ENCODE measurements around the gene PDE6A. TPM values are rescaled to one million over a fixed set of nuclear protein-coding genes. Genes with fewer than 3 reads are reported as not detected.
A peak's percentile ranks its signal among the peaks of the same experiment; 100 is the strongest.

The PDE6A gene
- total RNA-seq, 1 experiment from 2014 or later: 2.6 TPM

GRCh38 chr5:149954798-149955197, 10.2 kb upstream of the PDE6A start:
- peaks cover 30% of the 10 kb centered on the region for H3K4me1 ChIP-seq
- BruUV-seq (replicated peaks): no TSS peak
- CTCF ChIA-PET: no interaction called here
- POLR2A ChIA-PET: no interaction called here
- intact Hi-C loops (cut with micrococcal nuclease; ENCODE audit: unreplicated experiment): no loop called here
- TF ChIP-seq, protein P1, sequence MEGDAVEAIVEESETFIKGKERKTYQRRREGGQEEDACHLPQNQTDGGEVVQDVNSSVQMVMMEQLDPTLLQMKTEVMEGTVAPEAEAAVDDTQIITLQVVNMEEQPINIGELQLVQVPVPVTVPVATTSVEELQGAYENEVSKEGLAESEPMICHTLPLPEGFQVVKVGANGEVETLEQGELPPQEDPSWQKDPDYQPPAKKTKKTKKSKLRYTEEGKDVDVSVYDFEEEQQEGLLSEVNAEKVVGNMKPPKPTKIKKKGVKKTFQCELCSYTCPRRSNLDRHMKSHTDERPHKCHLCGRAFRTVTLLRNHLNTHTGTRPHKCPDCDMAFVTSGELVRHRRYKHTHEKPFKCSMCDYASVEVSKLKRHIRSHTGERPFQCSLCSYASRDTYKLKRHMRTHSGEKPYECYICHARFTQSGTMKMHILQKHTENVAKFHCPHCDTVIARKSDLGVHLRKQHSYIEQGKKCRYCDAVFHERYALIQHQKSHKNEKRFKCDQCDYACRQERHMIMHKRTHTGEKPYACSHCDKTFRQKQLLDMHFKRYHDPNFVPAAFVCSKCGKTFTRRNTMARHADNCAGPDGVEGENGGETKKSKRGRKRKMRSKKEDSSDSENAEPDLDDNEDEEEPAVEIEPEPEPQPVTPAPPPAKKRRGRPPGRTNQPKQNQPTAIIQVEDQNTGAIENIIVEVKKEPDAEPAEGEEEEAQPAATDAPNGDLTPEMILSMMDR (IDR thresholded peaks at IDR 0.05; ENCODE audit: insufficient read depth in 1 of 2, low read depth in 1 of 2, low read length in 1 of 2, severe bottlenecking in 1 of 2, unreplicated experiment in 1 of 2): no peak
- Mint-ChIP-seq H3K9me3 (ENCODE audit: unreplicated experiment) (no peaks in the 10 kb centered on the region), H3K27ac (ENCODE audit: unreplicated experiment) (no peak overlapping the region), H3K27me3 (ENCODE audit: insufficient read depth, unreplicated experiment) (no peaks in the 10 kb centered on the region), H3K4me1 (ENCODE audit: low read depth, unreplicated experiment) (peaks cover 8% of the 10 kb centered on the region), H3K4me3 (ENCODE audit: unreplicated experiment) (no peak overlapping the region), H3K36me3 (ENCODE audit: insufficient read depth, unreplicated experiment) (peaks cover 6% of the 10 kb centered on the region)
- H3K4me3 ChIP-seq (ENCODE audit: low read depth, low read length): no peak overlapping the region
- no peaks in the 10 kb centered on the region for H3K27me3 ChIP-seq (replicated peaks; ENCODE audit: control insufficient read depth, insufficient read depth, low read length)
- DNase-seq: no peak
- no peaks in the 10 kb centered on the region for H3K9me3 ChIP-seq
- H3K36me3 ChIP-seq (ENCODE audit: control insufficient read depth, insufficient read depth, low read length): no peaks in the 10 kb centered on the region; the same call in 1 of the 2 replicates

DNA sequence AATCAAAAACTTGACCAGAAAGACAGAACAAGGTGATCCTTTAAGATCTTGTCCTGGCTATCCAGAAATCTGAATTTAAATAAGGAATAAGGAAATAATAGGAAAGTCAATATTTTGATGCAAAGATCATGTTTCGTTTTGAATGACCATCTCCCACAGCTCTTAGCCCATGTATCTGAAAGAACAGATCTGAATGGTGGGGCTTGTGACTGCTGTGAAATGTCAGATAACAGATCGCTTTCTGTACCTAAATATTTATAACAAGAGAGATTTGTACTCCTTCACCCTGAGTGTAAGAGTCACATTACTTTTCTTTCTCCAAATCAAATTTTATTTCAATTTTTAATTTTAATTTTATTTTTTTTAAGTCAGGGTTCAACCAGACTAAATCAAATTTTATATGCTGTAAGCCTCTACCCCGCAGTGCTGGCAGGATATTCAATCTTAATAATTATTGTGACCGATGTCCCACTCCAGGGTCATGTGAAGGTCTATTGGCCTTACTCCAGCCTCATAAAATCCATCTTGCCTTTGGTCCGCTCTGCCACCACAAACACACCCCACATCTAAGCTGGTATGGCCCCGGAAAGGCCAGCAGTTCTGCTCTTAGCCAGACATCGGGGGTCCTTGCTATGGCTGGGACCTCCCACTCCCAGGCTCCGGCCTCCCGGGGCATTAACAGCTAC, 9.0 kb upstream of the PDE6A start:
- H3K9me3 Mint-ChIP-seq (ENCODE audit: unreplicated experiment): no peaks in the 10 kb centered on the region
- no peak overlapping the region for H3K4me3 Mint-ChIP-seq (ENCODE audit: unreplicated experiment)
- H3K27me3 Mint-ChIP-seq (ENCODE audit: insufficient read depth, unreplicated experiment): no peaks in the 10 kb centered on the region
- H3K4me1 ChIP-seq: peaks cover 18% of the 10 kb centered on the region
- peaks cover 2% of the 10 kb centered on the region for H3K4me1 Mint-ChIP-seq (ENCODE audit: low read depth, unreplicated experiment)
- no peak for DNase-seq
- CTCF ChIA-PET: interaction anchor here (0.6 kb wide), 1 partner anchor 120 kb away, joined by 3 read pairs; no protein-coding TSS in a partner anchor
- no peaks in the 10 kb centered on the region for H3K9me3 ChIP-seq
- H3K36me3 ChIP-seq (ENCODE audit: control insufficient read depth, insufficient read depth, low read length): no peaks in the 10 kb centered on the region; the same call in 1 of the 2 replicates
- no TSS peak for BruUV-seq (replicated peaks)
- intact Hi-C loops (cut with micrococcal nuclease; ENCODE audit: unreplicated experiment): no loop called here
- no peak overlapping the region for H3K27ac Mint-ChIP-seq (ENCODE audit: unreplicated experiment)
- H3K36me3 Mint-ChIP-seq (ENCODE audit: insufficient read depth, unreplicated experiment): no peaks in the 10 kb centered on the region
- TF ChIP-seq, protein P1 (IDR thresholded peaks at IDR 0.05; ENCODE audit: insufficient read depth in 1 of 2, low read depth in 1 of 2, low read length in 1 of 2, severe bottlenecking in 1 of 2, unreplicated experiment in 1 of 2): no peak
- POLR2A ChIA-PET: no interaction called here
- no peaks in the 10 kb centered on the region for H3K27me3 ChIP-seq (replicated peaks; ENCODE audit: control insufficient read depth, insufficient read depth, low read length)
- no peak overlapping the region for H3K4me3 ChIP-seq (ENCODE audit: low read depth, low read length)

- Mint-ChIP-seq H3K36me3 (ENCODE audit: insufficient read depth, unreplicated experiment) (no peaks in the 10 kb centered on the region), H3K27me3 (ENCODE audit: insufficient read depth, unreplicated experiment) (no peaks in the 10 kb centered on the region), H3K27ac (ENCODE audit: unreplicated experiment) (peak overlapping the region; percentile 11), H3K4me1 (ENCODE audit: low read depth, unreplicated experiment) (peaks cover 12% of the 10 kb centered on the region), H3K9me3 (ENCODE audit: unreplicated experiment) (no peaks in the 10 kb centered on the region), H3K4me3 (ENCODE audit: unreplicated experiment) (no peak overlapping the region)
- H3K9me3 ChIP-seq: no peaks in the 10 kb centered on the region
- H3K27me3 ChIP-seq (replicated peaks; ENCODE audit: control insufficient read depth, insufficient read depth, low read length): no peaks in the 10 kb centered on the region
- ChIA-PET POLR2A (interaction anchor here (1.9 kb wide), 1 partner anchor 9 kb away, joined by 9 read pairs; the partner anchor contains the start of gene SLC26A2), CTCF (interaction anchor here (1.2 to 1.9 kb wide), 3 partner anchors 8 to 11 kb away, joined by 3 to 7 read pairs (median 5); partner anchors contain the start of gene SLC26A2)
- DNase-seq: peak in 1 of 2 experiments; percentile 20
- intact Hi-C loops (cut with micrococcal nuclease; ENCODE audit: unreplicated experiment): no loop called here
- H3K4me1 ChIP-seq: peaks cover 14% of the 10 kb centered on the region
- TF ChIP-seq, protein P1 (IDR thresholded peaks at IDR 0.05; ENCODE audit: insufficient read depth in 1 of 2, low read depth in 1 of 2, low read length in 1 of 2, severe bottlenecking in 1 of 2, unreplicated experiment in 1 of 2): peak; percentile 24 to 25
- no peaks in the 10 kb centered on the region; the same call in 1 of the 2 replicates for H3K36me3 ChIP-seq (ENCODE audit: control insufficient read depth, insufficient read depth, low read length)
- no TSS peak for BruUV-seq (replicated peaks)
- H3K4me3 ChIP-seq (ENCODE audit: low read depth, low read length): no peak overlapping the region
These were observed 6.7 kb upstream of the PDE6A start for GRCh38 chr5:149951138-149951749.
